ENCODE results near the gene B4GALT4.

Gene B4GALT4

DNA sequence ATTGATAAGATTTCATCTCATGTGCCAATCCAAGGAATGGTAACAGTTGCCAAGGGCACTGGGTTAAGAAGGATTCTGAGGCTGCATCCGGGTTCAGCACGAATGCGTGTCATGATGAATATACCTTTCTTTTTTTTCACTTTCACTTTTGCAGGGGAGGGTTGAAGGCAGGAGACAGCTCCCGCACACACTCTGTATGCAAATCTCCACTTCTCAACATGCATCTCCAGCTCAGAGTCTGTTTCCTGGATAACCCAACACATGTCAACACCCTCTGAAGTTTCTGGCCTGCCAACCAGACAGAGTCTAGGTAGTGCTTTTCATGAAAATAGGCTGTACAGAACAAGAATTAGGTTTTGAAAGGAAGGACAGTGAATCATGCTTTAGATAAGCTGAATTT, 21.6 kb downstream of the B4GALT4 start:
- Histone ChIP-seq H3K36me3 (ENCODE audit: insufficient read depth, insufficient read length, low read length) (peaks cover 83% of the 10 kb centered on the region), H3K4me1 (ENCODE audit: insufficient read depth, insufficient read length) (no peaks in the 10 kb centered on the region), H3K9ac (ENCODE audit: insufficient read length, low read depth) (no peak overlapping the region), H3K9me3 (ENCODE audit: insufficient read depth, low read length) (no peaks in the 10 kb centered on the region), H3K27me3 (ENCODE audit: insufficient read depth, insufficient read length) (no peaks in the 10 kb centered on the region), H3K4me3 (ENCODE audit: insufficient read length, low read depth) (no peak overlapping the region)
- no peak for TF ChIP-seq SUZ12 (IDR thresholded peaks at IDR 0.05; ENCODE audit: extremely low read depth, insufficient read depth, insufficient read length)
- TF ChIP-seq YY1 (IDR thresholded peaks at IDR 0.05; ENCODE audit: insufficient read depth, insufficient read length): no peak
- TF ChIP-seq ZNF274 (IDR thresholded peaks at IDR 0.05; ENCODE audit: low read depth, low read length): no peak
- no peak for DNase-seq (ENCODE audit: low read depth, low spot score)

DNA sequence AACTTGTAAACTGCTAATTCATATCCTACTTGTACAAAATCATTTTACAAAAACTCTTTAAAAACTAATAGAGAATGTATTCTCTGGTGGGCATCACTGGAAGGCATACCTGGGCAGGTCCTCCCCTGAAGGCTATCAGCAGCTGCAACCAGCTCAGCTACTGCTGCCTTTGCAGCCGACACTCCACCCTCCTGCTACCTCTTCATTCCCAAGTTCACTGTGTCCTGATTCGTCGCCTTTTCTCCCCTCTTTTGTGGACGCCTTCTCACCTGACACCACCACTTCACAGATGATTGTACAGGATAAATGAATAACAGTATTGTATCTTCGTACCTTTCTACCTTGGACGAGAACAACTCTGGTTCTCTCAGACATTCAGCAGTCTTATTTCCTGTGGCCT, 28.9 kb downstream of the B4GALT4 start:
- Histone ChIP-seq H3K4me1 (ENCODE audit: insufficient read depth, insufficient read length) (no peaks in the 10 kb centered on the region), H3K9me3 (ENCODE audit: insufficient read depth, low read length) (no peaks in the 10 kb centered on the region), H3K9ac (ENCODE audit: insufficient read length, low read depth) (no peak overlapping the region), H3K36me3 (ENCODE audit: insufficient read depth, insufficient read length, low read length) (peaks cover 60% of the 10 kb centered on the region), H3K4me3 (ENCODE audit: insufficient read length, low read depth) (no peak overlapping the region), H3K27me3 (ENCODE audit: insufficient read depth, insufficient read length) (no peaks in the 10 kb centered on the region)
- TF ChIP-seq YY1 (IDR thresholded peaks at IDR 0.05; ENCODE audit: insufficient read depth, insufficient read length): no peak
- TF ChIP-seq ZNF274 (IDR thresholded peaks at IDR 0.05; ENCODE audit: low read depth, low read length): no peak
- no peak for TF ChIP-seq SUZ12 (IDR thresholded peaks at IDR 0.05; ENCODE audit: extremely low read depth, insufficient read depth, insufficient read length)
- DNase-seq (ENCODE audit: low read depth, low spot score): no peak

DNA sequence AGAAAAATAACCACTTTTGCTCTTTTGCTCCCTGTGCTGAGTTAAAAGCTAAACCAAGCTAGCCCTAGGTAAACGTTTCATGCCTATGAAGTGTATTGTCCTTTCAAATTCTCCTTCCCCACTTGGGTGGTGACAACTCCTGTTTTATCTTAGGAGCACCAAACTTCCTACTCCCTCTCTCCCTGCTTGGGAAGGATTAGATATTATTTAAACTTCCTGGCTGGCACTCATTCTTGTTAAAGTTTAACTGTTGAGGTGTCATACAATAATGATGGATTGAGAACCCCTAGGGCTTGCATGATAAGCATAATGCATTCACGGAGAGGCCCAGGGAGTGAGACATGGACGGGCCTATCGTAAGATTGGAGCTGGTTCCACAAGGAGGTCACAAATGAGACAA, 29.5 kb downstream of the B4GALT4 start:
- Histone ChIP-seq H3K4me3 (ENCODE audit: insufficient read length, low read depth) (no peak overlapping the region), H3K27me3 (ENCODE audit: insufficient read depth, insufficient read length) (no peaks in the 10 kb centered on the region), H3K9ac (ENCODE audit: insufficient read length, low read depth) (no peak overlapping the region), H3K4me1 (ENCODE audit: insufficient read depth, insufficient read length) (no peaks in the 10 kb centered on the region), H3K9me3 (ENCODE audit: insufficient read depth, low read length) (no peaks in the 10 kb centered on the region), H3K36me3 (ENCODE audit: insufficient read depth, insufficient read length, low read length) (peaks cover 56% of the 10 kb centered on the region)
- TF ChIP-seq YY1 (IDR thresholded peaks at IDR 0.05; ENCODE audit: insufficient read depth, insufficient read length): no peak
- no peak for DNase-seq (ENCODE audit: low read depth, low spot score)

DNA sequence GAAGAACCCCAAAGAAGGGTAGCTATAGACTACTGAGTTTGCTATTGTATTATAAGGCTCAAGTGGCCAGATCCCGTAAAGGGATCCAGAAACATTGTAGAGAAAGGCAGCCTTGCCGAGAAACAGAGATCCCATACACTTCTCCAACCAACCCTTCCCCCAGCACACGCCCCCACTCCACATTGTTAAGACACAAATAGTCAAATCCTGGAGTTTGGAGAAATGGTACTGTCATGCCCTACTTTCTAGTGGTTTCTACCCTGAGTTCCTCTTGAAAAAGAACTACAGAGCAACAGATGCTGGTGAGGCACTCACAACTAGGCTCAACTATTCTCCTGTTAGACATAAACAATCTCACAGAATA, 33.2 kb downstream of the B4GALT4 start:
- Histone ChIP-seq H3K36me3 (ENCODE audit: insufficient read depth, insufficient read length, low read length) (peaks cover 25% of the 10 kb centered on the region), H3K4me1 (ENCODE audit: insufficient read depth, insufficient read length) (no peaks in the 10 kb centered on the region)

DNA sequence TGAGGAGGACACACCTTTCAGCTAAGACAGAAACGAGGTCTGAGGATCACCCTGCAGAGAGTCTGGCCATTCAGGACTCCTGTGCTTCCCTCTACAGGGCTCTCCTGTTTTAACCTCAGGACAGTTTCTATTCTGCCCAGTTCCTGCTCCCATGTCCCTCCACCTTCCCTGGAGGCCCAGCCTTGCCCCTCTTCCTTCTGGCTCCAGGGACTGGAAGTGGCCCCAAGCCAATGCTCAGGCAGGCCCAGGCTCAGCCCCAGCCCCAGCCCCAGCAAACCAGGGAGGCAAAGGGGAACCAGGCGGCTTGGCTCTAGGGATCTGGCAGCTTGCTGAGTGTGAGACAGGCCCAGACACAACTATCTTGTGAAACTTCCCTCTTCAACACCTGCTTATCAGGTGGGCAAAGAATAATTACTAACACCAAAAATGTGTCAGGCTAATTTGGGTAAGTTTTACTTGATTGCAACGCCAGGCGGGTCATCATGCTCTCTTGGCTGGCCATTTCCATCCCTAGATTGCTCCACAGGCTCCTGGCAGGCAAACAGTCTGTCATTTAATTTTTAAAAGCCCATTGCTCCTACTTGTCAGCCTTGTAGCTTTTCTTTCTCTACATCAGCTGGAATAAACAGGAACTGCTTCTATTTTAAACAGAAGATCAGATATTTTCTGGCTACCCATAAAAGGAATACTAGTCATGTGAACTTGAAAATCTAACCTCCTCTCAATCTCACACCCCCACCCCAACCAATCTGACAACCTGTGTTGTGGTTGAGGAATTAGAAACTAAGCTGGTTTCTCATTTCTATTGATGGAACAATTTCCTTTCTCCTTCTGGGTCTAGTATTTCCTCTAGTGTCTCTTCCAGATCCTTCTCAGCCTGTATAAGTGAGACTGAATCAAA, 33.8 kb downstream of the B4GALT4 start:
- Histone ChIP-seq H3K36me3 (ENCODE audit: insufficient read depth, insufficient read length, low read length) (peaks cover 19% of the 10 kb centered on the region), H3K4me3 (ENCODE audit: insufficient read length, low read depth) (no peak overlapping the region), H3K9me3 (ENCODE audit: insufficient read depth, low read length) (no peaks in the 10 kb centered on the region), H3K27me3 (ENCODE audit: insufficient read depth, insufficient read length) (no peaks in the 10 kb centered on the region), H3K9ac (ENCODE audit: insufficient read length, low read depth) (no peak overlapping the region), H3K4me1 (ENCODE audit: insufficient read depth, insufficient read length) (no peaks in the 10 kb centered on the region)
- DNase-seq (ENCODE audit: low read depth, low spot score): no peak
- TF ChIP-seq SUZ12 (IDR thresholded peaks at IDR 0.05; ENCODE audit: extremely low read depth, insufficient read depth, insufficient read length) (no peak), ZNF274 (IDR thresholded peaks at IDR 0.05; ENCODE audit: low read depth, low read length) (no peak), YY1 (IDR thresholded peaks at IDR 0.05; ENCODE audit: insufficient read depth, insufficient read length) (no peak)

More for the DNA sequence above, 33.2 kb downstream of the B4GALT4 start:
- Histone ChIP-seq H3K9ac (ENCODE audit: insufficient read length, low read depth) (no peak overlapping the region), H3K9me3 (ENCODE audit: insufficient read depth, low read length) (no peaks in the 10 kb centered on the region), H3K27me3 (ENCODE audit: insufficient read depth, insufficient read length) (no peaks in the 10 kb centered on the region), H3K4me3 (ENCODE audit: insufficient read length, low read depth) (no peak overlapping the region)
- TF ChIP-seq SUZ12 (IDR thresholded peaks at IDR 0.05; ENCODE audit: extremely low read depth, insufficient read depth, insufficient read length): no peak
- no peak for TF ChIP-seq ZNF274 (IDR thresholded peaks at IDR 0.05; ENCODE audit: low read depth, low read length)
- no peak for TF ChIP-seq YY1 (IDR thresholded peaks at IDR 0.05; ENCODE audit: insufficient read depth, insufficient read length)
- DNase-seq (ENCODE audit: low read depth, low spot score): no peak

DNA sequence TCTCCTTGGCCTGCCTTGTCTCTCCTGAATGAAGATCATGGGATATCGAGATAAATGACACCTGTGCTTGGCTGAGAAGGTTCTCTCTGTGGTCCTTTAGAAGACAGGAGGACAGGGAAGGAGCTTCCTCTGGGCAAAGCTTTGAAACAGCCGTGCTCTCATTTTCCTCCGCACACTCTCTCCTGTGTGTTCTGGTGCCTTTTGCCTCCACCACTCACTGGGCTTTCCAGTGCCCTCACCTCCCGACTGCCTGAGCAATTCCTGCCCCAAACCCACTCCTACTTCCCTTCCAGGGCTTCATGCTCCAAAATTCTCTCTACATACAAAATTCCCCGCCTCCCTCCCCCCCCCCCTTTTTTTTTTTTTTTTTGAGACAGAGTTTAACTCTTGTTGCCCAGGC, 35.0 kb downstream of the B4GALT4 start:
- no peaks in the 10 kb centered on the region for H3K9me3 ChIP-seq (ENCODE audit: insufficient read depth, low read length)
- no peak overlapping the region for H3K9ac ChIP-seq (ENCODE audit: insufficient read length, low read depth)
- H3K4me3 ChIP-seq (ENCODE audit: insufficient read length, low read depth): no peak overlapping the region
- DNase-seq (ENCODE audit: low read depth, low spot score): no peak
- H3K27me3 ChIP-seq (ENCODE audit: insufficient read depth, insufficient read length): no peaks in the 10 kb centered on the region
- H3K4me1 ChIP-seq (ENCODE audit: insufficient read depth, insufficient read length): no peaks in the 10 kb centered on the region
- peaks cover 9% of the 10 kb centered on the region for H3K36me3 ChIP-seq (ENCODE audit: insufficient read depth, insufficient read length, low read length)
- TF ChIP-seq SUZ12 (IDR thresholded peaks at IDR 0.05; ENCODE audit: extremely low read depth, insufficient read depth, insufficient read length) (no peak), YY1 (IDR thresholded peaks at IDR 0.05; ENCODE audit: insufficient read depth, insufficient read length) (no peak), ZNF274 (IDR thresholded peaks at IDR 0.05; ENCODE audit: low read depth, low read length) (no peak)

DNA sequence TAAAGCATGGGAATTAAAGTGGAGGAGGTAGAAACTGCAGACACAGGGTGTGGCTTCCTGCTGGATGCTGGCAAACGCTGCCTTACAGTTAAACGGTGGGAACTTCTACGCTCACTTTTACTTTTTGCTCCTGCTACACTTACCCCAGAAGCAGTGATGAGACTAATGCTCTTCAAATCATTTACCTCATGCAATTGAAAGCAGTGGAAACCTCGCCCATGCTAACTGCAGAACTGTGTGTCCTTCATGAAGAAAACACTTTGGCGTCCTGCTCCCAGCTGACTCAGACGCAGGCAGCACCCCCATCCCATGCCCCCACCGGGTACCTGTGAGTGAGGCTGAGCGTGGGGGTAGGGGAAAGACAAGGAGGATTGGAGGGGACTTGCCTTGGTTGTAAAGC, 35.5 kb downstream of the B4GALT4 start:
- no peak for TF ChIP-seq YY1 (IDR thresholded peaks at IDR 0.05; ENCODE audit: insufficient read depth, insufficient read length)
- no peak for TF ChIP-seq ZNF274 (IDR thresholded peaks at IDR 0.05; ENCODE audit: low read depth, low read length)
- TF ChIP-seq SUZ12 (IDR thresholded peaks at IDR 0.05; ENCODE audit: extremely low read depth, insufficient read depth, insufficient read length): no peak
- peaks cover 6% of the 10 kb centered on the region for H3K36me3 ChIP-seq (ENCODE audit: insufficient read depth, insufficient read length, low read length)
- H3K4me1 ChIP-seq (ENCODE audit: insufficient read depth, insufficient read length): no peaks in the 10 kb centered on the region
- H3K9me3 ChIP-seq (ENCODE audit: insufficient read depth, low read length): no peaks in the 10 kb centered on the region
- DNase-seq (ENCODE audit: low read depth, low spot score): no peak
- no peak overlapping the region for H3K9ac ChIP-seq (ENCODE audit: insufficient read length, low read depth)
- H3K4me3 ChIP-seq (ENCODE audit: insufficient read length, low read depth): no peak overlapping the region
- H3K27me3 ChIP-seq (ENCODE audit: insufficient read depth, insufficient read length): no peaks in the 10 kb centered on the region

Measured in NT2/D1 (cell line).